HG03521 (cell line): ENCODE results near the gene PRR7.
A peak's percentile ranks its signal among the peaks of the same experiment; 100 is the strongest.

Experiments used
- ATAC-seq: cut with Tn5 transposase; IDR thresholded peaks from one replicate; pipeline ENCODE4 v1.9.1; 2021; ENCODE audit warnings: mild to moderate bottlenecking, moderate library complexity; ENCODE audit not compliant: unreplicated experiment

PRR7 gene

GRCh38 chr5:177423671-177424070 is 22.9 kb upstream of the PRR7 start:
- ATAC-seq = no peak

- ATAC-seq = no peak
Observed at GRCh38 chr5:177425196-177425800, 21.3 kb upstream of the PRR7 start.

GRCh38 chr5:177425801-177426565 is 20.6 kb upstream of the PRR7 start:
- ATAC-seq = peak; percentile 70

GRCh38 chr5:177426566-177427210 is 19.9 kb upstream of the PRR7 start, which contains the start of gene GRK6:
TSS of gene GRK6 (plus strand) at chr5:177426676. CDS start at chr5:177426846, 170 bp downstream.
- ATAC-seq = peak; percentile 7

GRCh38 chr5:177427211-177427822 is 19.3 kb upstream of the PRR7 start:
- ATAC-seq = no peak

- ATAC-seq = no peak
Observed at GRCh38 chr5:177427919-177428573, 18.6 kb upstream of the PRR7 start.

- ATAC-seq = no peak
Observed at GRCh38 chr5:177428574-177429217, 17.9 kb upstream of the PRR7 start.

GRCh38 chr5:177429248-177430040 is 17.2 kb upstream of the PRR7 start:
- no peak for ATAC-seq

- no peak for ATAC-seq
Observed at GRCh38 chr5:177430140-177430951, 16.3 kb upstream of the PRR7 start.

- ATAC-seq = no peak
Observed at GRCh38 chr5:177430972-177431316, 15.7 kb upstream of the PRR7 start.

- ATAC-seq = peak; percentile 28
Observed at GRCh38 chr5:177431317-177432142, 15.1 kb upstream of the PRR7 start.

- no peak for ATAC-seq
Observed at GRCh38 chr5:177432143-177432838, 14.3 kb upstream of the PRR7 start.

- no peak for ATAC-seq
Observed at GRCh38 chr5:177432839-177433657, 13.6 kb upstream of the PRR7 start.

GRCh38 chr5:177433658-177434217 is 12.9 kb upstream of the PRR7 start:
- ATAC-seq = no peak

- no peak for ATAC-seq
Observed at GRCh38 chr5:177434437-177434836, 12.2 kb upstream of the PRR7 start.
